Measurements from ENCODE around the gene NBAS.

- no peak for TF ChIP-seq CTCF (IDR thresholded peaks at IDR 0.05)
- TF ChIP-seq POLR2AphosphoS5 (IDR thresholded peaks at IDR 0.05; ENCODE audit: insufficient read depth in 1 of 2, low read depth in 1 of 2): no peak
Measured at GRCh38 chr2:15260196-15260595, 300.9 kb downstream of the NBAS start.
